HUES48 (cell line): ENCODE results near the gene RREB1.

ENCODE experiments used
- H3K27ac ChIP-seq: one replicate; pipeline ENCODE4 v1.7.0; 2013; ENCODE audit warnings: low read depth, low read length, inconsistent platforms
- H3K27me3 ChIP-seq: 2 replicates; pipeline ENCODE4 v1.6.1; 2013; ENCODE audit warnings: mild to moderate bottlenecking, low read length; ENCODE audit not compliant: control insufficient read depth, insufficient read depth
- H3K36me3 ChIP-seq: 2 replicates; pipeline ENCODE4 v1.6.1; 2013; ENCODE audit warnings: low read length; ENCODE audit not compliant: control insufficient read depth, insufficient read depth
- H3K4me1 ChIP-seq: 2 replicates; pipeline ENCODE4 v1.6.1; 2013; ENCODE audit warnings: mild to moderate bottlenecking, low read length; ENCODE audit not compliant: control insufficient read depth, insufficient read depth
- H3K4me3 ChIP-seq: 2 replicates; pipeline ENCODE4 v1.5.1; 2013; ENCODE audit warnings: mild to moderate bottlenecking, low read depth, low read length
- H3K9ac ChIP-seq: 2 replicates; pipeline ENCODE4 v1.6.1; 2013; ENCODE audit warnings: mild to moderate bottlenecking, low read depth, low read length, moderate library complexity
- H3K9me3 ChIP-seq: 2 replicates; pipeline ENCODE4 v1.6.1; 2013; ENCODE audit warnings: low read length; ENCODE audit not compliant: control insufficient read depth, insufficient read depth

Gene RREB1

GRCh38 chr6:7125290-7125689, 17.5 kb downstream of the RREB1 start:
- no peaks in the 10 kb centered on the region for H3K27me3 ChIP-seq
- no peak overlapping the region for H3K9ac ChIP-seq
- no peak overlapping the region for H3K4me3 ChIP-seq
- no peaks in the 10 kb centered on the region for H3K9me3 ChIP-seq
- no peak overlapping the region for H3K27ac ChIP-seq
- no peaks in the 10 kb centered on the region for H3K36me3 ChIP-seq
- H3K4me1 ChIP-seq, result peaks cover 13% of the 10 kb centered on the region; the same call in 1 of the 2 replicates

- Histone ChIP-seq H3K4me3 (no peak overlapping the region), H3K9ac (no peak overlapping the region), H3K4me1 (peaks cover 10% of the 10 kb centered on the region; the same call in 1 of the 2 replicates), H3K27me3 (no peaks in the 10 kb centered on the region), H3K27ac (no peak overlapping the region), H3K36me3 (no peaks in the 10 kb centered on the region), H3K9me3 (no peaks in the 10 kb centered on the region)
These were observed 19.0 kb downstream of the RREB1 start for GRCh38 chr6:7126754-7127153.

- no peaks in the 10 kb centered on the region for H3K27me3 ChIP-seq
- H3K4me3 ChIP-seq, result no peak overlapping the region
- no peak overlapping the region for H3K9ac ChIP-seq
- H3K4me1 ChIP-seq, result peaks cover 10% of the 10 kb centered on the region; the same call in 1 of the 2 replicates
- H3K36me3 ChIP-seq, result no peaks in the 10 kb centered on the region
- H3K9me3 ChIP-seq, result no peaks in the 10 kb centered on the region
- H3K27ac ChIP-seq, result no peak overlapping the region
These were observed 19.9 kb downstream of the RREB1 start for GRCh38 chr6:7127680-7128079.

GRCh38 chr6:7129360-7129759, 21.6 kb downstream of the RREB1 start:
- Histone ChIP-seq H3K4me1 (peaks cover 8% of the 10 kb centered on the region; the same call in 1 of the 2 replicates), H3K27ac (no peak overlapping the region), H3K9me3 (no peaks in the 10 kb centered on the region), H3K9ac (no peak overlapping the region), H3K36me3 (no peaks in the 10 kb centered on the region), H3K4me3 (no peak overlapping the region), H3K27me3 (no peaks in the 10 kb centered on the region)

- H3K4me3 ChIP-seq, result no peak overlapping the region
- H3K4me1 ChIP-seq, result 0 out of 2 replicates have a peak, but pooled peaks cover 2% of the 10 kb centered on the region
- no peak overlapping the region for H3K9ac ChIP-seq
- H3K36me3 ChIP-seq, result no peaks in the 10 kb centered on the region
- H3K9me3 ChIP-seq, result no peaks in the 10 kb centered on the region
- H3K27ac ChIP-seq, result no peak overlapping the region
- no peaks in the 10 kb centered on the region for H3K27me3 ChIP-seq
These were observed 22.2 kb downstream of the RREB1 start for GRCh38 chr6:7129784-7130569.

- H3K9ac ChIP-seq, result no peak overlapping the region
- H3K27ac ChIP-seq, result no peak overlapping the region
- no peaks in the 10 kb centered on the region for H3K36me3 ChIP-seq
- H3K9me3 ChIP-seq, result no peaks in the 10 kb centered on the region
- no peaks in the 10 kb centered on the region for H3K27me3 ChIP-seq
- H3K4me1 ChIP-seq, result peaks cover 6% of the 10 kb centered on the region; the same call in 1 of the 2 replicates
- no peak overlapping the region for H3K4me3 ChIP-seq
These were observed 23.6 kb downstream of the RREB1 start for GRCh38 chr6:7131390-7131789.

- Histone ChIP-seq H3K4me1 (peaks cover 14% of the 10 kb centered on the region), H3K36me3 (no peaks in the 10 kb centered on the region), H3K9me3 (no peaks in the 10 kb centered on the region), H3K4me3 (no peak overlapping the region), H3K27me3 (no peaks in the 10 kb centered on the region), H3K9ac (no peak overlapping the region), H3K27ac (no peak overlapping the region)
These were observed 24.8 kb downstream of the RREB1 start for GRCh38 chr6:7132398-7133035.

GRCh38 chr6:7134999-7135745, 27.4 kb downstream of the RREB1 start:
- Histone ChIP-seq H3K9me3 (no peaks in the 10 kb centered on the region), H3K27me3 (no peaks in the 10 kb centered on the region), H3K27ac (no peak overlapping the region), H3K4me1 (peaks cover 38% of the 10 kb centered on the region), H3K4me3 (no peak overlapping the region), H3K9ac (no peak overlapping the region), H3K36me3 (no peaks in the 10 kb centered on the region)

GRCh38 chr6:7135755-7136154, 28.0 kb downstream of the RREB1 start:
- Histone ChIP-seq H3K27me3 (no peaks in the 10 kb centered on the region), H3K4me1 (peaks cover 40% of the 10 kb centered on the region), H3K27ac (no peak overlapping the region), H3K9me3 (no peaks in the 10 kb centered on the region), H3K36me3 (no peaks in the 10 kb centered on the region), H3K4me3 (no peak overlapping the region), H3K9ac (no peak overlapping the region)

- H3K4me1 ChIP-seq, result peaks cover 45% of the 10 kb centered on the region
- H3K9me3 ChIP-seq, result no peaks in the 10 kb centered on the region
- no peaks in the 10 kb centered on the region for H3K36me3 ChIP-seq
- no peak overlapping the region for H3K9ac ChIP-seq
- peak overlapping the region; percentile 57 for H3K27ac ChIP-seq
- no peaks in the 10 kb centered on the region for H3K27me3 ChIP-seq
- H3K4me3 ChIP-seq, result no peak overlapping the region
These were observed 29.1 kb downstream of the RREB1 start for GRCh38 chr6:7136859-7137334.
